GM12878 (cell line): ENCODE data around the gene ZNF124. TPM values are rescaled to one million over a fixed set of nuclear protein-coding genes. Genes with fewer than 3 reads are reported as not detected.

ENCODE experiments used
- ATF7 ChIP-seq: fragments of 450-650 bp; IDR thresholded peaks from 2 replicates; pipeline ENCODE4 v1.6.1; 2016; ENCODE audit warnings: low read depth, mild to moderate bottlenecking
- CBX5 ChIP-seq: sonication (generic); IDR thresholded peaks from 2 replicates; pipeline ENCODE4 v1.6.1; 2016; ENCODE audit warnings: low read depth, moderate library complexity, mild to moderate bottlenecking, inconsistent platforms
- CEBPZ ChIP-seq: fragments of 150-350 bp; IDR thresholded peaks from 2 replicates; pipeline ENCODE4 v1.6.1; 2016; ENCODE audit warnings: low read depth, low read length
- CREM ChIP-seq: IDR thresholded peaks from 2 replicates; pipeline ENCODE4 v1.6.1; 2014; ENCODE audit warnings: antibody characterized with exemption, low read depth
- EZH2 ChIP-seq: IDR thresholded peaks from 2 replicates; pipeline ENCODE4 v1.6.1; 2012; ENCODE audit warnings: low read depth, mild to moderate bottlenecking, control low read depth, inconsistent platforms, low read length, borderline replicate concordance; ENCODE audit not compliant: control insufficient read depth
- MAX ChIP-seq: IDR thresholded peaks from 2 replicates; pipeline ENCODE4 v1.6.1; 2012; ENCODE audit warnings: low read depth, low read length, improper control_type of control experiment
- MYB ChIP-seq: fragments of 150-350 bp; IDR thresholded peaks from 2 replicates; pipeline ENCODE4 v1.6.1; 2014; ENCODE audit warnings: mild to moderate bottlenecking, low read depth, low read length, borderline replicate concordance
- NFIC ChIP-seq: IDR thresholded peaks from 2 replicates; pipeline ENCODE4 v1.6.1; 2012; ENCODE audit warnings: low read depth, mild to moderate bottlenecking, inconsistent platforms, low read length, moderate library complexity
- NR2C1 ChIP-seq: fragments of 450-650 bp; IDR thresholded peaks from 2 replicates; pipeline ENCODE4 v1.6.1; 2017; ENCODE audit warnings: antibody characterized with exemption, mild to moderate bottlenecking, moderate library complexity
- SMARCA5 ChIP-seq: fragments of 450-650 bp; IDR thresholded peaks from 2 replicates; pipeline ENCODE4 v1.6.1; 2017; ENCODE audit warnings: mild to moderate bottlenecking
- TCF3 ChIP-seq: IDR thresholded peaks from 2 replicates; pipeline ENCODE4 v1.6.1; 2012; ENCODE audit warnings: low read depth, mild to moderate bottlenecking, low read length, borderline replicate concordance; ENCODE audit not compliant: insufficient read depth
- TCF7 ChIP-seq: IDR thresholded peaks from 2 replicates; pipeline ENCODE4 v1.6.1; 2014; ENCODE audit warnings: antibody characterized with exemption, borderline replicate concordance
- WRNIP1 ChIP-seq: IDR thresholded peaks from 2 replicates; pipeline ENCODE4 v1.6.1; 2011; ENCODE audit warnings: low read depth, low read length, improper control_type of control experiment, borderline replicate concordance
- polyA plus RNA-seq, 11 experiments: library from polyadenylated mRNA; depleted of rRNA in 4 of 11; unstranded in 6 of 11; stranded (reverse) in 5 of 11; fragments of >200 nt; fragmentation: Nextera tagmentation in 4 of 11; fragmentation: Illumina TruSeq in 1 of 11; extraction: Ambion mirVana in 4 of 11; extraction: Trizol in 1 of 11; gene quantifications; 1 replicate in 1 of 11; 2 replicates in 10 of 11; pipeline versions ENCODE4 v1.2.1 to v1.2.3, GENCODE V29; 2011 to 2016; ENCODE audit warnings: inconsistent platforms in 2 of 11, missing spikeins in 2 of 11, low read depth in 1 of 11
- total RNA-seq, 4 experiments: library from RNA; depleted of rRNA in 3 of 4; stranded (reverse); fragments of >200 nt in 3 of 4; fragmentation: Illumina TruSeq in 1 of 4; extraction: Trizol in 1 of 4; gene quantifications; 2 replicates each; pipeline versions ENCODE4 v1.2.1 to v1.2.3, GENCODE V29; 2013 to 2021

The ZNF124 gene
- total and polyA plus RNA-seq, 10 of the 15 experiments (the other 5 are each of a cell fraction or from before 2014, with no cell fraction given): 6.8 to 37.5 (median 12.5) TPM

GRCh38 chr1:247198781-247199180 lies 27.0 kb upstream of the ZNF124 start (continued):
- TF ChIP-seq CEBPZ (no peak), MYB (no peak), EZH2 (no peak), CBX5 (no peak), CREM (no peak), ATF7 (no peak), TCF3 (no peak), NR2C1 (no peak), TCF7 (no peak), SMARCA5 (no peak), WRNIP1 (no peak), MAX (no peak), NFIC (no peak)
